Activated CD4-positive, alpha-beta T cell treated with anti-CD3 and anti-CD28 coated beads, Interleukin-2, amount 10 ng/mL, durations not matched to agents 7 days and 5 days (primary cell): ENCODE measurements around the gene URI1. TPM values are rescaled to one million over a fixed set of nuclear protein-coding genes. Genes with fewer than 3 reads are reported as not detected.

Source experiments
- total RNA-seq, 2 experiments: library from RNA; stranded (reverse); gene quantifications; one replicate each; pipeline ENCODE4 v1.2.3, GENCODE V29; 2021

Gene URI1
- total RNA-seq, 2 experiments from 2014 or later: 54.8 to 54.9 TPM

Other genes starting within 250 kb of the URI1 start
- 10 to 100 TPM; 36.5 to 38.8 TPM for gene C19orf12, start 227.0 kb upstream of the URI1 start, total RNA-seq
- 10 to 100 TPM; 44.9 to 45.3 TPM for gene CCNE1, start 130.2 kb upstream of the URI1 start, total RNA-seq